Measurements from ENCODE around the gene KRT26. TPM values are rescaled to one million over a fixed set of nuclear protein-coding genes. Genes with fewer than 3 reads are reported as not detected.

The KRT26 gene
- total RNA-seq, 2 experiments from 2014 or later: not detected

DNA sequence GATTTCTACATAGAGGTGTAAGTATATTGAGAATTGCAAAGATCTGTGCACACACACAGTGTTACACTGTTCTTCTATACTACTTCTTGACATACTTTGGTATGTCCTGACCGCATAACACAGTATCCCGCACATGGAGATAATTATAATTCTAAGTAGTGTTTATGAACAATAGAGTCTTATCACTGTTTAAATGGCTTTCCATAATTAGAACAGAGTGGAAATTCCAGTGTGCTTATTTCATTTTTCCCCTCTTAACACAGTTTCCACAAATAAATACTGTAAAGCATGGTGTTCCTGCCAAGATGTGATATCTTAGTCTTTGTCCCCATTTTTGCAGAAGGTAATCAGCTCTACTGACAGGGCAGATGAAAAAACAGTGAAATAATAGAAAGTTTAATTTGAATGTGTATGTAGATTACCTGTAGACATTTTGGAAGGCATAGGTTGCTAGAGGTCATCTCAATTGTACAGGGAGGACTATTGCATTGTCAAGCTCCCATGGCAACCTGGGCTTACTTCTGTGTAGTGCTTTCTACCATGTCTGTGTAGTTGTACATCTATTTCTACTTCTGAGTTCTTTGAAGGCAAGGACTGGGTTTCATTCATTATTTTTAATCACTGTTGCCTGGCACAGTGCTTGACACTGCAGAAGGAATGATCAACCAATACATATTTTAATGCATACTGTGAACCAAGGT is 37.9 kb upstream of the KRT26 start:
- no peaks in the 10 kb centered on the region for H3K9me3 Mint-ChIP-seq
- no peaks in the 10 kb centered on the region for H3K4me1 Mint-ChIP-seq
- peaks cover 72% of the 10 kb centered on the region for H3K27me3 Mint-ChIP-seq
- DNase-seq (no peak), ATAC-seq (ENCODE audit: low read depth) (no peak)
- no peaks in the 10 kb centered on the region for H3K36me3 Mint-ChIP-seq
- POLR2A ChIA-PET: no interaction called here
- no peak overlapping the region for H3K4me3 Mint-ChIP-seq
- H3K27ac Mint-ChIP-seq: no peak overlapping the region

DNA sequence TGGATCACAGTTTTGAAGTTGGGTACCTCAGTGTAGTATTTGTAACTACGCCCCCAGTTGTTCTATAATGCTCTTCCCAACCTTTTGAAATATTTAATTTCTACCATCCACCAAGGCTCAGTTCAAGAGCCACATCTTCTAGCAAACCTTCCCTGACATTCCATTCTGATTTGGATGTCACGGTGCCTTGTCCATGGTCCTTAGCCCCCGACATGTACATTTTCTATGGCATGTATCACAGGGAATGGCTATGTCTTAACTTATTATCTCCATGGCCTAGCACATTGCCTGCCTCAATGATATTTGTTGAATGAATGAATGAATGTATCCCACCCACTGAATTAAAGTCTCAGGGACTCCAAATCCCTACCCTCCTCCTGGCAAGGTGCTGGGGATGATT is 34.1 kb upstream of the KRT26 start:
- POLR2A ChIA-PET: no interaction called here
- H3K9me3 Mint-ChIP-seq: no peaks in the 10 kb centered on the region
- H3K4me3 Mint-ChIP-seq: no peak overlapping the region
- no peaks in the 10 kb centered on the region for H3K36me3 Mint-ChIP-seq
- ATAC-seq (ENCODE audit: low read depth): no peak
- H3K27me3 Mint-ChIP-seq: peaks cover 54% of the 10 kb centered on the region
- peaks cover 3% of the 10 kb centered on the region for H3K4me1 Mint-ChIP-seq
- H3K27ac Mint-ChIP-seq: no peak overlapping the region
- DNase-seq: no peak

DNA sequence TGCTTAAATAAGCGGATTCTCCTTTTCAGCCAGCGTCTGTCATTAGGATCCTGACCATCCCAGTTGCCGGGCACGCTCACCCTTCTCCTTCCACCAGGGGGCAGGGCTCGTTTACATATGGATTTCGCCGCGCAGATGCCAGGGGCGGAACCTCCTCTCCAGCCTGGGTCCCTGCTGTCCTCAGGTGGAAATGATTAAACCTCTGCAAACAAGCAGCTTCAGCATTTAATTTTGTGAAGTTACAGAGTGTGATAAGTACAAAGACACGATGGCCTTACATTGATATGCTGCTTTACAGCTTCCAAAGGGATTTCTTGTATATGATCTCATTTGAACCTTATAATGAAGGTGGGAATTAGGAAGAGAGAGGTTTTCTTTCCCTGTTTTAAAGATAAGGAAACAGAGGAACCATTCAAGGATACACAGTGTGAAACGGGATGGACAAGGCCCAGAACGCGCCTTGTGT is 31.6 kb upstream of the KRT26 start:
- H3K9me3 Mint-ChIP-seq: no peaks in the 10 kb centered on the region
- ATAC-seq (ENCODE audit: low read depth) (peak; percentile 73), DNase-seq (peak; percentile 75)
- H3K27ac Mint-ChIP-seq: no peak overlapping the region
- POLR2A ChIA-PET: no interaction called here
- H3K36me3 Mint-ChIP-seq: no peaks in the 10 kb centered on the region
- peaks cover 3% of the 10 kb centered on the region for H3K4me1 Mint-ChIP-seq
- H3K27me3 Mint-ChIP-seq: peaks cover 39% of the 10 kb centered on the region
- no peak overlapping the region for H3K4me3 Mint-ChIP-seq

DNA sequence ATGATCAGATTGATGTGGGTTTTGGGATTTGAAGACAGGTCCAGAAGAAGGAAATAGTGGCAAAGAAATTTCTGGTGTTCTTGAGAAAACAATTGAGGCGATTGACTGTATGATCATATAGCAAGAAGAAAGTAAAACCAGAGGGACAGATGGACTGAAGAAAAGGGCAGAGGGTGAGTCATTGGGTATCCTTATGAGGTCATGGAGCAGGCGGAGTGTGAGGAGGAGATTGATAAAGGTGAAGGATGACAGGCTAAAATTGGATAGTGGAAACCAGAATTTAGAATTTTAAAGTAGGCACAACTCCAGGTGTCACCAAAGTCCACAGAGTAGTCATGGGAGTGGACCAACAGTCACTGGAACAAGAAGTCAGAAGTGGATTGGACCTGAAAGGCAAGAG is 29.2 kb upstream of the KRT26 start:
- no peak overlapping the region for H3K27ac Mint-ChIP-seq
- H3K9me3 Mint-ChIP-seq: no peaks in the 10 kb centered on the region
- POLR2A ChIA-PET: no interaction called here
- ATAC-seq (ENCODE audit: low read depth) (no peak), DNase-seq (no peak)
- H3K4me1 Mint-ChIP-seq: peaks cover 3% of the 10 kb centered on the region
- no peak overlapping the region for H3K4me3 Mint-ChIP-seq
- peaks cover 27% of the 10 kb centered on the region for H3K27me3 Mint-ChIP-seq
- H3K36me3 Mint-ChIP-seq: no peaks in the 10 kb centered on the region

DNA sequence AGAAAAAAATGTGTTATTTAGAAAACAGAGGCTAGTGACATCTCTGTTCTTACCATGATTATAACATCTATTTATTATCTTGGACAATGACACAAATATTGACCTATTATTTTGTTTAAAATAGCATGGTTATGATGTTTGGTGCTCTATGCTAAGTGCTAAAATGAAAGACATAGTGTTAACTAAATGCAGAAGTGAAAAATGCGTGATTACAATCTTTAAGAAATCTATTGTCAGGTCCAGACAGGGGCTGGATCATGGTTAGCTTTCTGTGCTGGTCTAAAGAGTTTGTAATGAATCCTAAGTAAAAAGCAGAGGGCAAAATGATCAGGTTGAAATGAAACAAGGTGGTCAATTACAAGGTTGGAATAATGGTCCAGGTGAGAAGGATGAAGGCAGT is 28.4 kb upstream of the KRT26 start:
- H3K27ac Mint-ChIP-seq: no peak overlapping the region
- POLR2A ChIA-PET: no interaction called here
- no peak for DNase-seq
- H3K9me3 Mint-ChIP-seq: no peaks in the 10 kb centered on the region
- ATAC-seq (ENCODE audit: low read depth): no peak
- no peaks in the 10 kb centered on the region for H3K36me3 Mint-ChIP-seq
- H3K4me3 Mint-ChIP-seq: no peak overlapping the region
- peaks cover 31% of the 10 kb centered on the region for H3K27me3 Mint-ChIP-seq
- H3K4me1 Mint-ChIP-seq: peaks cover 3% of the 10 kb centered on the region

DNA sequence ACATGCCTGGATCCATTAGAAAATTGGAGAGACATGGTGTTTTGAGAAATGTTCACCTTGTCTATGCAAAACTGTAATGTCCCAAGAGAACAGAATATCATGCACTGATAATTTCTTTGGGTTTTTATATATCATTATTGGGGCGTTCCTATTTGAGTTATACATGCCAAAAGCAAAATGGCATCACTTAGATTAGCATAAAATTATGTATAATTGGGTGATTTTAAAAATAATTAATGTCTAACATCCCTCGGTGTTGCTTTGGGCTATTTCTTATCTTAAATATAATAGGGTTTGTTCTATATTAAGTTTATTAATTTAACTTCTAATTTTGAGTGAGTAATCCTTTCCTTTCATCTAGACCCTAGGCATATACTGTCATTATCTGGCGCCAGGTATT is 27.9 kb upstream of the KRT26 start, which contains the start of gene KRT28:
Gene KRT28, minus strand, starts transcription at position 101 of the 400 bp plus-strand sequence. Its CDS starts 66 bp downstream, at position 35.
- Mint-ChIP-seq H3K9me3 (no peaks in the 10 kb centered on the region), H3K36me3 (no peaks in the 10 kb centered on the region), H3K4me1 (peaks cover 3% of the 10 kb centered on the region), H3K4me3 (no peak within 1 kb of the TSS), H3K27ac (no peak within 1 kb of the TSS), H3K27me3 (peaks cover 26% of the 10 kb centered on the region)
- no peak for DNase-seq
- no peak for ATAC-seq (ENCODE audit: low read depth)
- POLR2A ChIA-PET: no interaction called here

DNA sequence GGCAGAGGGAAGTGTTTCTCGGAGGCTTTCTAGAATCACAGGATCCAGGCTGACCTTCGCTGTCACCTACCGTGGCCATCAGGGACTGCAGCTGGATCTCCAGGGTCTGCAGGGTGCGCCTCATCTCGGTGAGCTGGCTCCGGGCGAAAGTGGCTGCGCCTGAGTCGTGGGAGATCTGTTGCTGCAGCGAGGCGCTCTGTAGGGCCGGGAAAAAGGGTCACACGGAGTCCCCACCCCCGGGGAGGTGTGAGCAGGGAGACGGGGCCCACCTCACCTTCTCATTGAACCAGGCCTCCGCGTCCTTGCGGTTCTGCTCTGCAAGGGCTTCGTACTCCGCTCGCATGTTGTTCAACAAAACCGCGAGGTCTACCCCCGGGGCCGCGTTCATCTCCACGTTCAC is 24.8 kb upstream of the KRT26 start:
- Mint-ChIP-seq H3K4me1 (no peaks in the 10 kb centered on the region), H3K9me3 (no peaks in the 10 kb centered on the region), H3K4me3 (no peak overlapping the region), H3K27ac (no peak overlapping the region), H3K36me3 (no peaks in the 10 kb centered on the region), H3K27me3 (peaks cover 24% of the 10 kb centered on the region)
- ATAC-seq (ENCODE audit: low read depth): no peak
- DNase-seq: no peak
- POLR2A ChIA-PET: no interaction called here

DNA sequence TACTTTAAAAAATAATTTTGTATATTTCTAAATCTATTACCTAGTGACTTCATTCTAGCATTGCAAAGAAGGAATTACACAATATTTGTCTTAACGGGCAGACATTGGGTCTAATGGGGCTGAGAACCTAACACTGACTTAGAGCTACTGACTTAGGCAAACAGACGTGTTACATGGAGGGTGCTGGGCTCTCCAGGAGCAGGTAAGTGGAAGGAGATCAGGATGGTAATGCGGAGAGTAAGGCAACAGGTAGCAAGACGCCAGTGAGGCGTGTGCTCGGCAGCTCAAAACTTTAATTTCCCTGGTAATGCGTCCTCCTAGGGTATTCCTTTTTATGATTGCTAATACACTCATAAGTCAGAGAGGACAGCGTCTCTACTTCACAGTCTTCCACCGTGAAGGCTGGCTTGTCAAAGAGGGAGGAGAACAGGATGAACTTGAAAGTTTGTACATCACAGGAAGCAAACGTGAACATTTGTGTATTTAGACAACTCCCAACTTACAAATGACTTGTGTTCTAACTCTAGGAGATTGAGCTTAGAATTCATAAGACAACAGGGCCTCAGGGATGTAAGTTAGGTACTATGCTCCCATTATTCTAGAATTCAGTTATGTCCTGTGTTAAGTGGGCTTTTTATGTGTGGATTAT is 23.1 kb upstream of the KRT26 start:
- POLR2A ChIA-PET: no interaction called here
- Mint-ChIP-seq H3K27ac (no peak overlapping the region), H3K4me3 (no peak overlapping the region), H3K9me3 (no peaks in the 10 kb centered on the region), H3K36me3 (no peaks in the 10 kb centered on the region), H3K27me3 (peaks cover 24% of the 10 kb centered on the region), H3K4me1 (no peaks in the 10 kb centered on the region)
- DNase-seq (no peak), ATAC-seq (ENCODE audit: low read depth) (no peak)

DNA sequence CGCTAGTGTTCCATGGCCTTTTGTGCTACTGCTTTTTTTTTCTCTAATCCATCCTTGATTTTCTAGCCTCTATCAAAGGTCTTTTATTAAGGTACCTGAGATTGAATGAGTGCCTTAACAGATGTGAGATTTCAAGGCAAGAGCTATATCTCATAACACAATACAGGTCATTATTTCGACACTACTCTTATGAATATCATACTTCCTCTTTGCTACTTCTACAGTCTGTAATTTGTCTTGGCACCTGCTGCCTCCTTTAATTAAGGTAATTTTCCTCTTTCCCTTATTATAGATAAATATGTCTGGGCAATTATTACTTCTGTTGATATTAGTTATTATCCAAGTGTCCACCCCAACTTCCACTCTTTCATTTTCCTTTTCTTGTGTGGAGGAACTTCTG is 22.5 kb upstream of the KRT26 start:
- Mint-ChIP-seq H3K36me3 (no peaks in the 10 kb centered on the region), H3K27ac (no peak overlapping the region), H3K27me3 (peaks cover 22% of the 10 kb centered on the region), H3K4me1 (no peaks in the 10 kb centered on the region), H3K4me3 (no peak overlapping the region), H3K9me3 (no peaks in the 10 kb centered on the region)
- POLR2A ChIA-PET: no interaction called here
- DNase-seq: no peak
- ATAC-seq (ENCODE audit: low read depth): no peak

DNA sequence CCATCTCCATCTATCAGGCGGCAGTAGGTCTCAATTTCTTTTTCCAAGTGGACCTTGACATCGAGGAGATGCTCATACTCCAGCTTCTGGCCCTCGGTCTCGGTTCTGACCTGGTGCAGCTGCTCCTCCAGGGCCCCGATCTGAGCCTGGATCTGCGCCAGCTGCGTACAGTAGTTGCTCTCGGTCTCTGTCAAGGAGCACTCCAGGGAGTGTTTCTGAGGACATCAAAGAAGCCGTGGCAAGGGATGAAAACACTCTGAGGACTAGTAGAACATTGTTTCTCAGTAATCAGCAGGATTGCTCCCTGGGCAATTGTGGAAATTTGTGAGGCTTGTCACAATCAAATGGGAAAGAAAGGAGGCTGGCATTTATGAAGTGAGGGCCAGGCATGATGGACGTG is 21.8 kb upstream of the KRT26 start:
- DNase-seq (no peak), ATAC-seq (ENCODE audit: low read depth) (no peak)
- no peaks in the 10 kb centered on the region for H3K9me3 Mint-ChIP-seq
- H3K36me3 Mint-ChIP-seq: no peaks in the 10 kb centered on the region
- no peak overlapping the region for H3K4me3 Mint-ChIP-seq
- H3K27me3 Mint-ChIP-seq: peaks cover 16% of the 10 kb centered on the region
- H3K27ac Mint-ChIP-seq: no peak overlapping the region
- POLR2A ChIA-PET: no interaction called here
- no peaks in the 10 kb centered on the region for H3K4me1 Mint-ChIP-seq

DNA sequence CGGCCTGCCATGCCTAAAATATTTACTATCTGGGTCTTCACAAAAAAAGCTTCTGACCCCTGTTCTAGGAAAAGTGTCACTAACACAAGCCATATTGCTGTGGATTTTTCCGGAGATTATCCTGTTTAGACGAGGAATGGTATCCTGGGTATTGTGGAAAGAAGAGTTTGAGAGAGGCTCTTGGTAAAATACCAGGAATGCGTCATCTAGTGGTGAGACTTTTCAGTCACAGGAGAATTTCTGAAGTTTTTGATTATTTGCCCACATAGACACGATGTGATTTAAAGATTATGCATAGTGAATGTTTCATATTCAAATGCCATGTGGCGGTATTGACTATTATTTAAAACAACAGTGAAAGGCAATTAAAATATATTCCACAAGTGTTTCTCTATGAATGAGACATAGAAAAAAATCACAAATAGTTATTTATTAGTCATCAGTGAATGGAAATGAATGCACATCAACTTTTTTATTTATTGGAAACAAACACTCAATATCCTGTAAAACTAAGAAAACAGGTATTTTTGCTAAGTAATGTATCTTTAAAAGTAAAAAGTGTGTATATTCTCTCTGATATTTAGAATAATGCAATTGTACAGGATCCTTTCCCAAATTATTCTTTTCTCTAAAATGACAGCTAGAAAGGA is 19.9 kb upstream of the KRT26 start:
- no peak for DNase-seq
- no peaks in the 10 kb centered on the region for H3K4me1 Mint-ChIP-seq
- H3K4me3 Mint-ChIP-seq: no peak overlapping the region
- ATAC-seq (ENCODE audit: low read depth): no peak
- no peaks in the 10 kb centered on the region for H3K36me3 Mint-ChIP-seq
- H3K27ac Mint-ChIP-seq: no peak overlapping the region
- H3K27me3 Mint-ChIP-seq: peaks cover 18% of the 10 kb centered on the region
- H3K9me3 Mint-ChIP-seq: no peaks in the 10 kb centered on the region
- POLR2A ChIA-PET: no interaction called here

DNA sequence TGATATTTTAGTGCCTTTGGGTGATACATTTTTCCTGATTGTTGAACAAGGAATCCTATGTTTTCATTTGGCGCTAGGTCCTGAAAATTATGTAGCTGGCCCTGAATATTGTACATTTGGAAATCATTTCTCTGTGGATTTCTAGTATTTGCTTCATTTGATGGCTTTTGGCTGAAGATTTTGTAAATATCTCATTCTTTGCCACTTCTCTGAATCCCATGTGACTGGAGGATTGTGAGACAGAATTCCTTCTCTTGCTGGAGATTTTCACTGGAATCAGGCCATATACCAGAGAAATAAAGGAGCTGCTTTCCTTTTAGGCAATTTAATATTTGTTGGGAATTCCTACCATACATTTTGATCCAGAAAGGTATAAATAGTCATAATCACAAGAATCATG is 19.1 kb upstream of the KRT26 start:
- ATAC-seq (ENCODE audit: low read depth) (no peak), DNase-seq (no peak)
- peaks cover 14% of the 10 kb centered on the region for H3K27me3 Mint-ChIP-seq
- no peaks in the 10 kb centered on the region for H3K36me3 Mint-ChIP-seq
- H3K4me3 Mint-ChIP-seq: no peak overlapping the region
- no peak overlapping the region for H3K27ac Mint-ChIP-seq
- no peaks in the 10 kb centered on the region for H3K4me1 Mint-ChIP-seq
- H3K9me3 Mint-ChIP-seq: no peaks in the 10 kb centered on the region
- POLR2A ChIA-PET: no interaction called here

DNA sequence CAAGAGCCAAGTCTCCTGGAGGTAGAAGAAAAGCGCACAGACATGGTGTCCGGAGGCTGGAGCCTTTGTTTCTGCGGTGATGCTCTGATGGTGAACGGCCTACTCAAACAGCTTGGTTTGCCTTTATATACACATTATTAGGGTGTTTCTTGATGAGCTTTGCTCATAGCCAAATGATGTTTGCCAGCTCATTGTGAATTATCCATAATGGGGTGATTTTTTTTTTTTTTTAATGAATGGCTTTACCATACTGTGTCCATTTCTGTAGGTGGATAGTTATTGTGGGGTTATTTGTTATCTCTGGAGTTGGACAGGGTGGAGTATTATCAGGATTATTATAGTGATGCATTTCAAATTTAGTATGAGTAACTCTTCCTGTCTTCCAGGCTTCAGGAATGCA is 10.4 kb upstream of the KRT26 start, which contains the start of gene KRT27:
Gene KRT27, minus strand, starts transcription at position 101 of the 400 bp plus-strand sequence. Its CDS starts 57 bp downstream, at position 44.
- no peaks in the 10 kb centered on the region for H3K36me3 Mint-ChIP-seq
- peaks cover 40% of the 10 kb centered on the region for H3K27me3 Mint-ChIP-seq
- no peak for DNase-seq
- H3K9me3 Mint-ChIP-seq: no peaks in the 10 kb centered on the region
- no peak within 1 kb of the TSS for H3K4me3 Mint-ChIP-seq
- POLR2A ChIA-PET: no interaction called here
- H3K4me1 Mint-ChIP-seq: peaks cover 4% of the 10 kb centered on the region
- no peak for ATAC-seq (ENCODE audit: low read depth)
- H3K27ac Mint-ChIP-seq: no peak within 1 kb of the TSS
